HG02763 (cell line): ENCODE results near the gene XPO6.
A peak's percentile ranks its signal among the peaks of the same experiment; 100 is the strongest.
"Not testable (repeated sequence)": the region's sequence is repeated elsewhere in the genome, so short reads cannot be mapped to it uniquely, and the experiment has no call there.

ENCODE experiments used
- ATAC-seq: cut with Tn5 transposase; IDR thresholded peaks from one replicate; pipeline ENCODE4 v1.9.1; 2021; ENCODE audit warnings: mild to moderate bottlenecking, moderate library complexity; ENCODE audit not compliant: unreplicated experiment

Gene XPO6, protein sequence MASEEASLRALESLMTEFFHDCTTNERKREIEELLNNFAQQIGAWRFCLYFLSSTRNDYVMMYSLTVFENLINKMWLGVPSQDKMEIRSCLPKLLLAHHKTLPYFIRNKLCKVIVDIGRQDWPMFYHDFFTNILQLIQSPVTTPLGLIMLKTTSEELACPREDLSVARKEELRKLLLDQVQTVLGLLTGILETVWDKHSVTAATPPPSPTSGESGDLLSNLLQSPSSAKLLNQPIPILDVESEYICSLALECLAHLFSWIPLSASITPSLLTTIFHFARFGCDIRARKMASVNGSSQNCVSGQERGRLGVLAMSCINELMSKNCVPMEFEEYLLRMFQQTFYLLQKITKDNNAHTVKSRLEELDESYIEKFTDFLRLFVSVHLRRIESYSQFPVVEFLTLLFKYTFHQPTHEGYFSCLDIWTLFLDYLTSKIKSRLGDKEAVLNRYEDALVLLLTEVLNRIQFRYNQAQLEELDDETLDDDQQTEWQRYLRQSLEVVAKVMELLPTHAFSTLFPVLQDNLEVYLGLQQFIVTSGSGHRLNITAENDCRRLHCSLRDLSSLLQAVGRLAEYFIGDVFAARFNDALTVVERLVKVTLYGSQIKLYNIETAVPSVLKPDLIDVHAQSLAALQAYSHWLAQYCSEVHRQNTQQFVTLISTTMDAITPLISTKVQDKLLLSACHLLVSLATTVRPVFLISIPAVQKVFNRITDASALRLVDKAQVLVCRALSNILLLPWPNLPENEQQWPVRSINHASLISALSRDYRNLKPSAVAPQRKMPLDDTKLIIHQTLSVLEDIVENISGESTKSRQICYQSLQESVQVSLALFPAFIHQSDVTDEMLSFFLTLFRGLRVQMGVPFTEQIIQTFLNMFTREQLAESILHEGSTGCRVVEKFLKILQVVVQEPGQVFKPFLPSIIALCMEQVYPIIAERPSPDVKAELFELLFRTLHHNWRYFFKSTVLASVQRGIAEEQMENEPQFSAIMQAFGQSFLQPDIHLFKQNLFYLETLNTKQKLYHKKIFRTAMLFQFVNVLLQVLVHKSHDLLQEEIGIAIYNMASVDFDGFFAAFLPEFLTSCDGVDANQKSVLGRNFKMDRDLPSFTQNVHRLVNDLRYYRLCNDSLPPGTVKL

DNA sequence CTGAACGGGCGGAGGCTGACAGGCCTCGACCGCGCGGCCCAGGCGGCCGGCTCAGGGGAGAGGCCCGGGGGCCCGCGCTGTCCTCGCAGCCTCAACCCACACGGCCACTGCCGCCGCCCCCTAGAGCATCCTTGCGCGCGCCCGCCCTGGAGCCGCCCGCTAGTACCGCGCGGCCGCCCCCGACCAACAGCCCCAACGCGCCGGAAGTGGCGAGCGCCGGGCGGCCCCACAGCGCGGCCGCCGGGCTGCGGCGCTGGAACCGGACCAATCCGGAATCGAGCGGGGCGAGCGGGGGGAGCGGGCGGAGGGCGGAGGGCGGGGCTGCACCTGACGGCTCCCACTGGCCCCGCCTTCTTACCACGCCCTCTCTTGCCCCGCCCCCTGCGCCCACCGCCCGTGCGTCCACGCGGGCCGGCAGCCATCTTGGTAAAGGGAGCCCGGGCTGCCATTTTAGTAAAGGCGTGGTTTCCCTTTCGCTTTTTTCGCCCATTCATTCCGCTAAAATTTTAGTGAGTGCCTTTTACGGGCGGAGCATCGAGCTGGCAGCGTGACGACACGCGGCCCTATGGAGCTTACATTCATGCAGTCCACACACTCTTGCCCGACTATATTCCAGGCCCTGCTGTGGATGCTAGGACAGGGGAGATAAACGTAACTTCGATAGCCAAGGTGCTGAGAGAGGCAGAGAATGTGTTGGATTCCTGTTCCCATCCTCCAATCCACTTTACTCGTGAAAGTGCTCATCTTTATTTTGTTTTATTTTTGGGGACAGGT is at the start of gene XPO6:
TSS of gene XPO6 (minus strand) at position 208 of the 774 bp plus-strand sequence. CDS start 597 bp downstream, outside the sequence.
- ATAC-seq, result peak; percentile 83

GRCh38 chr16:28260193-28260592 is 48.4 kb upstream of the XPO6 start:
- no peak for ATAC-seq

DNA sequence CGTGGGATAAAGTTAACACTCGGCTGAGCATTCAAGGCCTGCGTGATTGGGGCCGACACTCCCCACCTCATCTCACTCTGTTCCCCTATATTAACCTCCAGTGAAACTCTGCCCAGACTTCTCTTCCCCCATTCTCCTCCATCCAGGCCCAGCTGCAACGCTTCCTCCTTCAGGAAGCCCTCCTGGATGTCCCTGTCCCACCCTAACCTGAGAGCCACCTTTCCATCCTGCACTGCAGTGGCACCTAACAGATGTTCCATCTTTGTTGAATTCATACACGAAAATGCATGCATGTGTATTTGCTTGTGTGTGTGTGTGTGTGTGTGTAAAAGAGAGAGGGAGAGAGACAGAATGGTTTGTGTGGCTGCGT is 48.0 kb upstream of the XPO6 start:
- ATAC-seq, result no peak

GRCh38 chr16:28259091-28259780 is 47.5 kb upstream of the XPO6 start:
- no peak for ATAC-seq

DNA sequence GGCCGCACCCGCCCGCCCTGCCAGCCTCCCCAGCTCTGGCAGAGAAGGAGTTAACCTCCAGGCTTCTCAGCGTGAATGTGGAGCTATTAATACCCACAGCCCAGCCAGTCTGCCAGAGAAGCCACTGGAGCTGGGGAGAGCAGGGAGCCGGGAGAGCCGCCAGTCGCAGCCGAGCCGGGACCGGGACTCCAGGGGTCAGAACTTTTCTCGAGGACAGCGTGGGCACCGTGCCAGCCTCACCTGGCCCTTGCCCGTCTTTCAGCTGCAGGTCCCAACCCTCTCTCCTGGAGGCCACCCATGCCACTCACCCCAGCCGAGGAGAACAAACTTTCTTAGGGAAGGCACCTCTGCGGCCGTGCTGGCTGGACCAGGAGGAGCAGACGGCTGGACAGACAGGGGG is 46.8 kb upstream of the XPO6 start:
- ATAC-seq, result no peak

- ATAC-seq, result no peak
These were observed 45.5 kb upstream of the XPO6 start for GRCh38 chr16:28257256-28257655.

DNA sequence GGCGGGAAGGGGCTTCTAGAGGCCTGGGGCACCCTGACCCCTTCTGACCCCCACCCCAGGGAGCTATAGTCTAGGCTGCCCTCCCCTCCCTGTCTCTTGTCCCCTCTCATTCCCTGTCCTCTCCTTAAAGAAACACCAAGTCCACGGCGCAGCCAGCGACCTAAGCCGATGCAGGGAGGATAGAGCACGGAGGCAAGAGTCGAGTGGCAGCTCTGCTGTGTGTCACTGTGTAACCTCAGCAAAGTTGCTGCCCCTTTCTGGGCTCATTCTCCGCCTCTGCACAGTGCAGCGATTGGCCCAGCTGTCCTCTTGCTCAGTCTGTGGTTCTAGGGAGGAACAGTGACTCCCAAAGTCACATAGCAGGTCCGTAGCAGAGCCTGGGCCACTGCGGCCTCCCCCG is 44.1 kb upstream of the XPO6 start:
- ATAC-seq, result no peak

- no peak for ATAC-seq
These were observed 42.4 kb upstream of the XPO6 start for GRCh38 chr16:28254158-28254557.

DNA sequence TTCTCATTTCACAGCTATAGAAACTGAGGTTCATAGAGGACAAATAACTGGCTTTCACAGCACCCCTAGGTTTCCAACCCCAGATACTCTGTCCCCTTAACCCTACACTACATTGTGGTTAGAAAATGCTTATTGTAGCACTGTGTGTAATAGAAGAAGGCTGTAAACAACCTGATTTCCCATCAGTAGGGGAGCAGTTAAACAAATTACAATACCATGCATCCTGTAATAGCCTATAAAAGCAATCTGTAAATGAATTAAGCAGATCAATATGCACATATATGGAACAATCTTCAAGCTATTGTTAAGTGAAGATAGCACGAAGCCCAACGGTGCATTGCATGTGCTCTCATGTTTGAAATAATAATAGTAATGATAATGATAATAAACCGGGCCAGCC is 39.2 kb upstream of the XPO6 start:
- no peak for ATAC-seq

- ATAC-seq, result not testable (repeated sequence)
These were observed 37.7 kb upstream of the XPO6 start for GRCh38 chr16:28249483-28249882.

GRCh38 chr16:28241924-28242323 is 30.2 kb upstream of the XPO6 start:
- no peak for ATAC-seq

- no peak for ATAC-seq
These were observed 26.1 kb upstream of the XPO6 start for GRCh38 chr16:28237754-28238357.

GRCh38 chr16:28231763-28232162 is 20.0 kb upstream of the XPO6 start:
- ATAC-seq, result no peak

DNA sequence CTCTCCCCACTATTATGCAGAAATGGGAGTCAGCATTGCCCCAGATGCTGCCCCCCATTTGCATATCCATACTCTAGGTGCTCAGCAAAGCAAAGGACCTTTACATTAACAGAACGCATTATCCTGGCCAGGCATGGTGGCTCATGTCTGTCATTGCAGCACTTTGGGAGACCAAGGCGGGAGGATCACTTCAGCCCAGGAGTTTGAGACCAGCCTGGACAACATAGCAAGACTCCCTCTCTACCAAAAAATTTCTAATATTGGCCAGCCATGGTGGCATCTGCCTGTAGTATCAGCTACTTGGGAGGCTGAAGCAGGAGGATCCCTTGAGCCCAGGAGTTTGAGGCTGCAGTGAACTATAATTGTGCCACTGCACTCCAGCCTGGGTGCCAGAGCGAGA is 12.1 kb upstream of the XPO6 start:
- not testable (repeated sequence) for ATAC-seq

- not testable (repeated sequence) for ATAC-seq
These were observed 8.0 kb upstream of the XPO6 start for GRCh38 chr16:28219777-28220176.

- ATAC-seq, result no peak
These were observed 7.5 kb upstream of the XPO6 start for GRCh38 chr16:28219282-28219681.

GRCh38 chr16:28218109-28218508 is 6.3 kb upstream of the XPO6 start:
- ATAC-seq, result no peak

DNA sequence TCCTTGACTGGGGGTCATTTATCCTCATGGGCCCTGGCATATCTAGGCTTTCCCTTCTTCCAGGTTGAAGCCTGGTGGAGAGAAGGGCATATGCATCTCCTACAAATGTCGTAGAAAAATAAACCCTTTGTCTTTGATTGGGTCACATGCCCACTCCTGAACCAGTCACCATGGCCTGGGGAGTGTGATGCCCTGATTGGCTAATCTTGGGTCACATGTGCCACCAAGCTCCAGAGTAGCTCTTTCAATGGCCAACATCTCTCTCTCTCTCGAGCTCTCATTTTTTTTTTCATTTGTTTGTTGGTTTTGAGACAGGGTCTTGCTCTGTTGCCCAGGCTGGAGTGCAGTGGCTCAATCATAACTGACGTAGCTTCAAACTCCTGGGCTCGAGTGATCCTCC is 5.6 kb upstream of the XPO6 start:
- no peak for ATAC-seq

DNA sequence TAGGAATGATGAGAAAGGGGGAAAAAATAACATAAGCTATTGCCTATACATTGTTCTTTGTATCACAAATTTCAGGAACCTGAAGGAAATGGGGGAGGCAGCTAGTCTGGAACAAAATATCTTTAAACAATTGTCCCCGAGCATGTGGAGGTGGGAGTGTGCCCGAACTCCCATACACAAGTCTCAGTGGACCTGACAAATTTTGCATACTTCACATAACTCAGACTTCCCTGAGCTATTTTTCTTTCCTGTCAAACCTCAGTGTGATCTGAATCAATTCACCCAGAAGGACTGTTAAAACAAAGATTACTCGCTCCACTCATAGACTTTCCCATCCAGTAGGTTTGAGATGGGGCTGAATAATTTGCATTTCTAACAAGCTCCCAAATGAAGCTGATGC is 1.6 kb upstream of the XPO6 start:
- ATAC-seq, result no peak

GRCh38 chr16:28212532-28212873 is 738 bp upstream of the XPO6 start:
- ATAC-seq, result no peak
